BE2C (cell line): ENCODE measurements around the gene ZNF648.
"Not testable (repeated sequence)": the region's sequence is repeated elsewhere in the genome, so short reads cannot be mapped to it uniquely, and the experiment has no call there.

ENCODE experiments used
- DNase-seq: peaks from one replicate; pipeline ENCODE4 v3.0.0-alpha.2; 2020
- H3K27me3 ChIP-seq: fragments of 250-450 bp; sonication (Bioruptor Pico); 2 replicates; pipeline ENCODE4 v1.5.1; 2020; ENCODE audit warnings: mild to moderate bottlenecking
- H3K36me3 ChIP-seq: fragments of 250-450 bp; sonication (Bioruptor Pico); 2 replicates; pipeline ENCODE4 v1.5.1; 2020; ENCODE audit warnings: mild to moderate bottlenecking
- H3K4me1 ChIP-seq: fragments of 250-450 bp; sonication (Bioruptor Pico); 2 replicates; pipeline ENCODE4 v1.5.1; 2020
- H3K4me3 ChIP-seq: 2 replicates; pipeline ENCODE4 v1.5.1; 2011; ENCODE audit warnings: low read depth, low read length
- H3K9me3 ChIP-seq: fragments of 250-450 bp; sonication (Bioruptor Pico); 2 replicates; pipeline ENCODE4 v1.5.1; 2020
- TF ChIP-seq, protein P1 (sequence below): IDR thresholded peaks from 2 replicates; pipeline ENCODE4 v1.5.1; 2012; ENCODE audit warnings: mild to moderate bottlenecking, low read depth, low read length

ZNF648 gene

GRCh38 chr1:182035097-182035770 lies 26.3 kb downstream of the ZNF648 start:
- no peaks in the 10 kb centered on the region for H3K4me1 ChIP-seq
- no peaks in the 10 kb centered on the region for H3K9me3 ChIP-seq
- DNase-seq = no peak
- TF ChIP-seq, protein P1, sequence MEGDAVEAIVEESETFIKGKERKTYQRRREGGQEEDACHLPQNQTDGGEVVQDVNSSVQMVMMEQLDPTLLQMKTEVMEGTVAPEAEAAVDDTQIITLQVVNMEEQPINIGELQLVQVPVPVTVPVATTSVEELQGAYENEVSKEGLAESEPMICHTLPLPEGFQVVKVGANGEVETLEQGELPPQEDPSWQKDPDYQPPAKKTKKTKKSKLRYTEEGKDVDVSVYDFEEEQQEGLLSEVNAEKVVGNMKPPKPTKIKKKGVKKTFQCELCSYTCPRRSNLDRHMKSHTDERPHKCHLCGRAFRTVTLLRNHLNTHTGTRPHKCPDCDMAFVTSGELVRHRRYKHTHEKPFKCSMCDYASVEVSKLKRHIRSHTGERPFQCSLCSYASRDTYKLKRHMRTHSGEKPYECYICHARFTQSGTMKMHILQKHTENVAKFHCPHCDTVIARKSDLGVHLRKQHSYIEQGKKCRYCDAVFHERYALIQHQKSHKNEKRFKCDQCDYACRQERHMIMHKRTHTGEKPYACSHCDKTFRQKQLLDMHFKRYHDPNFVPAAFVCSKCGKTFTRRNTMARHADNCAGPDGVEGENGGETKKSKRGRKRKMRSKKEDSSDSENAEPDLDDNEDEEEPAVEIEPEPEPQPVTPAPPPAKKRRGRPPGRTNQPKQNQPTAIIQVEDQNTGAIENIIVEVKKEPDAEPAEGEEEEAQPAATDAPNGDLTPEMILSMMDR = peak; percentile 38; the same call in 1 of the 2 replicates
- no peaks in the 10 kb centered on the region for H3K36me3 ChIP-seq
- H3K27me3 ChIP-seq = 0 out of 2 replicates have a peak, but pooled peaks cover 2% of the 10 kb centered on the region
- H3K4me3 ChIP-seq = no peak overlapping the region

- 0 out of 2 replicates have a peak, but pooled peaks cover 5% of the 10 kb centered on the region for H3K27me3 ChIP-seq
- DNase-seq = no peak
- H3K9me3 ChIP-seq = no peaks in the 10 kb centered on the region
- H3K4me3 ChIP-seq = no peak overlapping the region
- no peaks in the 10 kb centered on the region for H3K36me3 ChIP-seq
- TF ChIP-seq, protein P1 = no peak
- H3K4me1 ChIP-seq = no peaks in the 10 kb centered on the region
Measured at GRCh38 chr1:182032251-182032650, 29.3 kb downstream of the ZNF648 start.

- H3K4me1 ChIP-seq = no peaks in the 10 kb centered on the region
- H3K27me3 ChIP-seq = peaks cover 5% of the 10 kb centered on the region; the same call in 1 of the 2 replicates
- no peaks in the 10 kb centered on the region for H3K9me3 ChIP-seq
- DNase-seq = peak; percentile 97
- H3K36me3 ChIP-seq = no peaks in the 10 kb centered on the region
- H3K4me3 ChIP-seq = peak overlapping the region; percentile 57
- TF ChIP-seq, protein P1 = peak; percentile 42
Measured at GRCh38 chr1:182029379-182030331, 31.9 kb downstream of the ZNF648 start.

GRCh38 chr1:182029002-182029378 lies 32.5 kb downstream of the ZNF648 start:
- Histone ChIP-seq H3K9me3 (no peaks in the 10 kb centered on the region), H3K36me3 (no peaks in the 10 kb centered on the region), H3K4me1 (no peaks in the 10 kb centered on the region), H3K4me3 (peak overlapping the region; percentile 57), H3K27me3 (peaks cover 5% of the 10 kb centered on the region; the same call in 1 of the 2 replicates)
- TF ChIP-seq, protein P1 = no peak
- no peak for DNase-seq

DNA sequence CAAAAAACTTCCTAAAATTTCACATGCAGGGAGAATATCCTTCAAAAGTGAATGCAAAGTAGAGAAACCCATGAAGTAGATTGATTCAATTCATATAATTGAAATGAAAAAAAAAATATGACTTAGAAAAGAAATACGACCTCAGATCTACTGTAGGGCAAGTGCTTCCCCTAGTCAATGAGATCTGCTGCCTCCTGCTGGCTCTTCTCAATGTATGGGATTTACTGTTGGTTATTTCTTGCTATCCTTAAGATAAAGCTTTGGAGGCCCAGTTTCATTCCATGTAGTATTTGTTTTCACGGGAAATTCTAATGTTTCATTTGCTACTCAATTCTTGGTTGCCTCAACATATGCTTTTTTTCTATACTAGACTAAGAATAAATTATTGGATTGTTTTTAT lies 46.2 kb downstream of the ZNF648 start:
- TF ChIP-seq, protein P1 = peak; percentile 26; the same call in 1 of the 2 replicates
- Histone ChIP-seq H3K9me3 (no peaks in the 10 kb centered on the region), H3K27me3 (no peaks in the 10 kb centered on the region), H3K4me3 (no peak overlapping the region), H3K4me1 (no peaks in the 10 kb centered on the region), H3K36me3 (no peaks in the 10 kb centered on the region)
- no peak for DNase-seq

- H3K4me3 ChIP-seq, DNase-seq, H3K4me1 ChIP-seq, H3K36me3 ChIP-seq, H3K27me3 ChIP-seq, H3K9me3 ChIP-seq: not testable (repeated sequence)
Measured at GRCh38 chr1:182010800-182011370, 50.6 kb downstream of the ZNF648 start.

DNA sequence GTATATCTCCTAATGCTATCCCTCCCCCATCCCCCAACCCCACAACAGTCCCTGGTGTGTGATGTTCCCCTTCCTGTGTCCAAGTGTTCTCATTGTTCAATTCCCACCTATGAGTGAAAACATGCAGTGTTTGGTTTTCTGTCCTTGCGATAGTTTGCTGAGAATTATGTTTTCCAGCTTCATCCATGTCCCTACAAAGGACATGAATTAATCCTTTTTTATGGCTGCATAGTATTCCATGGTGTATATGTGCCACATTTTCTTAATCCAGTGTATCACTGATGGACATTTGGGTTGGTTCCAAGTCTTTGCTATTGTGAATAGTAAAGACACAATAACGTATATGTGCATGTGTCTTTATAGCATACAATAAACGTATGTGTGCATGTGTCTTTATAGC lies 56.1 kb downstream of the ZNF648 start:
- not testable (repeated sequence) for H3K27me3 ChIP-seq, H3K4me1 ChIP-seq, H3K4me3 ChIP-seq, H3K36me3 ChIP-seq, H3K9me3 ChIP-seq, DNase-seq
